ENCODE measurements around the gene SMS.

SMS gene

GRCh38 chrX:21982311-21982710 lies 41.8 kb downstream of the SMS start:
- no peak for DNase-seq (ENCODE audit: low spot score)

- DNase-seq (ENCODE audit: low spot score): peak; percentile 66
These were observed 44.8 kb downstream of the SMS start for GRCh38 chrX:21985332-21985777.

- no peak for DNase-seq (ENCODE audit: low spot score)
These were observed 46.1 kb downstream of the SMS start for GRCh38 chrX:21986596-21986995.

GRCh38 chrX:21989384-21989783 lies 48.9 kb downstream of the SMS start:
- no peak for DNase-seq (ENCODE audit: low spot score)

GRCh38 chrX:21990832-21991231 lies 50.3 kb downstream of the SMS start:
- DNase-seq (ENCODE audit: low spot score): no peak

- DNase-seq (ENCODE audit: low spot score): no peak
These were observed 51.0 kb downstream of the SMS start for GRCh38 chrX:21991504-21991903.

GRCh38 chrX:21993265-21993664 lies 52.8 kb downstream of the SMS start:
- no peak for DNase-seq (ENCODE audit: low spot score)

- DNase-seq (ENCODE audit: low spot score): no peak
These were observed 56.5 kb downstream of the SMS start for GRCh38 chrX:21996872-21997455.

- DNase-seq (ENCODE audit: low spot score): no peak
These were observed 57.5 kb downstream of the SMS start for GRCh38 chrX:21998037-21998436.

- DNase-seq (ENCODE audit: low spot score): no peak
These were observed 64.4 kb downstream of the SMS start for GRCh38 chrX:22004866-22005265.

- DNase-seq (ENCODE audit: low spot score): no peak
These were observed 71.5 kb downstream of the SMS start for GRCh38 chrX:22012051-22012450.

GRCh38 chrX:22012931-22013330 lies 72.4 kb downstream of the SMS start:
- no peak for DNase-seq (ENCODE audit: low spot score)

- DNase-seq (ENCODE audit: low spot score): no peak
These were observed 74.7 kb downstream of the SMS start for GRCh38 chrX:22015139-22015750.

- DNase-seq (ENCODE audit: low spot score): no peak
These were observed 81.3 kb downstream of the SMS start for GRCh38 chrX:22021751-22022324.

GRCh38 chrX:22024577-22024976 lies 84.1 kb downstream of the SMS start:
- no peak for DNase-seq (ENCODE audit: low spot score)

GRCh38 chrX:22025751-22026150 lies 85.2 kb downstream of the SMS start:
- no peak for DNase-seq (ENCODE audit: low spot score)

GRCh38 chrX:22026731-22027130 lies 86.2 kb downstream of the SMS start:
- DNase-seq (ENCODE audit: low spot score): no peak

GRCh38 chrX:22032084-22032483 lies 91.6 kb downstream of the SMS start, which contains the start of gene PHEX:
Gene PHEX, plus strand, starts transcription at chrX:22032325. Its CDS starts 681 bp downstream, at chrX:22033006.
- DNase-seq (ENCODE audit: low spot score): no peak

- DNase-seq (ENCODE audit: low spot score): no peak
These were observed 92.0 kb downstream of the SMS start for GRCh38 chrX:22032506-22032905.

GRCh38 chrX:22033818-22034217 lies 93.3 kb downstream of the SMS start:
- no peak for DNase-seq (ENCODE audit: low spot score)

GRCh38 chrX:22035236-22035635 lies 94.7 kb downstream of the SMS start:
- DNase-seq (ENCODE audit: low spot score): no peak

GRCh38 chrX:22037225-22037624 lies 96.7 kb downstream of the SMS start:
- DNase-seq (ENCODE audit: low spot score): no peak

GRCh38 chrX:22037911-22038537 lies 97.5 kb downstream of the SMS start:
- no peak for DNase-seq (ENCODE audit: low spot score)
